GM13976 (cell line): Measurements from ENCODE around the gene NFX1.

Source experiments
- DNase-seq: peaks from one replicate; pipeline ENCODE4 v3.0.0; 2012; ENCODE audit warnings: low spot score
- in situ Hi-C: fragments of 300-500 bp; cut with MboI; formaldehyde crosslinking; loops from one replicate; pipeline ENCODE4 v1.12.0; 2022; ENCODE audit warnings: low sequenced_read_pairs, mixed read lengths, inconsistent platforms; ENCODE audit not compliant: unreplicated experiment
- TF ChIP-seq, protein P1 (sequence below): IDR thresholded peaks from 2 replicates; pipeline ENCODE4 v1.5.1; 2012; ENCODE audit warnings: borderline replicate concordance, mild to moderate bottlenecking; ENCODE audit not compliant: insufficient read depth; ENCODE audit errors: extremely low read depth, missing control alignments, control extremely low read depth

NFX1 gene

GRCh38 chr9:33295571-33295970 is 5.3 kb downstream of the NFX1 start:
- TF ChIP-seq, protein P1, sequence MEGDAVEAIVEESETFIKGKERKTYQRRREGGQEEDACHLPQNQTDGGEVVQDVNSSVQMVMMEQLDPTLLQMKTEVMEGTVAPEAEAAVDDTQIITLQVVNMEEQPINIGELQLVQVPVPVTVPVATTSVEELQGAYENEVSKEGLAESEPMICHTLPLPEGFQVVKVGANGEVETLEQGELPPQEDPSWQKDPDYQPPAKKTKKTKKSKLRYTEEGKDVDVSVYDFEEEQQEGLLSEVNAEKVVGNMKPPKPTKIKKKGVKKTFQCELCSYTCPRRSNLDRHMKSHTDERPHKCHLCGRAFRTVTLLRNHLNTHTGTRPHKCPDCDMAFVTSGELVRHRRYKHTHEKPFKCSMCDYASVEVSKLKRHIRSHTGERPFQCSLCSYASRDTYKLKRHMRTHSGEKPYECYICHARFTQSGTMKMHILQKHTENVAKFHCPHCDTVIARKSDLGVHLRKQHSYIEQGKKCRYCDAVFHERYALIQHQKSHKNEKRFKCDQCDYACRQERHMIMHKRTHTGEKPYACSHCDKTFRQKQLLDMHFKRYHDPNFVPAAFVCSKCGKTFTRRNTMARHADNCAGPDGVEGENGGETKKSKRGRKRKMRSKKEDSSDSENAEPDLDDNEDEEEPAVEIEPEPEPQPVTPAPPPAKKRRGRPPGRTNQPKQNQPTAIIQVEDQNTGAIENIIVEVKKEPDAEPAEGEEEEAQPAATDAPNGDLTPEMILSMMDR = no peak
- in situ Hi-C loops = no loop called here
- DNase-seq = peak; percentile 60

DNA sequence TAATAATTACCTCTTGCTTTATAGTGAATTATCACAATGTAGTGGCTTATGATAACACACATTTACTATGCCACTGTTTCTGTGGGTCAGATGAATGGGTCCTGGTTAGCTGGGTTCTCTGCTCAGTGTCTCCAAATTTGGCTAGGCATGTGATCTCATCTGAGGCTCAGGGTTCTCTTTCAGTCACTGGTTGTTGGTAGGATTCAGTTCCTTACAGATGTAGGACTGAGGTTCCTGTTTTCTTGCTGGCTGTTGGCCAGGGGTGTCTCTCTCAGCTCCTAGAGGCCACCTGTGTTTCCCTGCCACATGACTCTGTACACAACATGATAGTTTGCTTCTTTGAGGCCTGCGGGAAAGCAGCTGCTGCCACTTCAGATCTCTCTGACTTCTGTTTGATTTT is 7.1 kb downstream of the NFX1 start:
- in situ Hi-C loops = no loop called here
- TF ChIP-seq, protein P1 = no peak
- peak; percentile 54 for DNase-seq

- DNase-seq = no peak
- in situ Hi-C loops = no loop called here
- TF ChIP-seq, protein P1 = no peak
Observed at GRCh38 chr9:33300546-33300945, 10.2 kb downstream of the NFX1 start.

- TF ChIP-seq, protein P1 = no peak
- DNase-seq = peak; percentile 29
- in situ Hi-C loops = no loop called here
Observed at GRCh38 chr9:33304362-33304761, 14.0 kb downstream of the NFX1 start.

- in situ Hi-C loops = no loop called here
- no peak for DNase-seq
- TF ChIP-seq, protein P1 = no peak
Observed at GRCh38 chr9:33306037-33306436, 15.7 kb downstream of the NFX1 start.

- DNase-seq = no peak
- TF ChIP-seq, protein P1 = no peak
- in situ Hi-C loops = no loop called here
Observed at GRCh38 chr9:33307067-33307466, 16.8 kb downstream of the NFX1 start.

DNA sequence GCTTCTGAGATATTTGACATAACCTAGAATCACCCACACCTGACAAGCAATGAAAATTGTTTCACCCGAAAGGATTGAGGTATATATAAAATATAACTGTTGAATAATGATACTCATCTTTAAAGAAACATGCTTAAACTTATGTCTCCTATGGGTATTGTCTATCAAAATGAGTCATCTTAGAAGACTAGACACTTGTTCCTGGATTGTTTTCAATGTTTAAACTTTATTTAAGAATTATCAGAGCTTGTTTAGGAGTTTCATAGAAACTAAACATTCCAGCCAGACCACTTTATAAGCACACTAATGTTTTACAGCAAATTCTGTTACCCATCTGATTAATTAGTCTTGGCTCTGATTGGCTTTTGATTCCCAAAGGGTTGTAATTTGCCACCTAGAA is 19.6 kb downstream of the NFX1 start:
- TF ChIP-seq, protein P1 = no peak
- in situ Hi-C loops = no loop called here
- no peak for DNase-seq
